IPS DF 19.7 (cell line): ENCODE results near the gene GALNT1.

Experiments used
- DNase-seq: peaks from one replicate; pipeline ENCODE4 v3.0.0-alpha.2; 2013; ENCODE audit warnings: low read depth, low spot score

The GALNT1 gene

GRCh38 chr18:35755369-35755768, 173.8 kb downstream of the GALNT1 start:
- no peak for DNase-seq

- no peak for DNase-seq
Observed at GRCh38 chr18:35756506-35757117, 175.1 kb downstream of the GALNT1 start.
